Measurements from ENCODE around the gene NOC3L. TPM values are rescaled to one million over a fixed set of nuclear protein-coding genes. Genes with fewer than 3 reads are reported as not detected.

The NOC3L gene
- total RNA-seq, 1 experiment from 2014 or later = 39.9 TPM

- Histone ChIP-seq H3K4me1 (no peaks in the 10 kb centered on the region), H3K9me3 (no peaks in the 10 kb centered on the region), H3K27me3 (replicated peaks; ENCODE audit: control insufficient read depth, insufficient read depth, low read length) (no peaks in the 10 kb centered on the region), H3K36me3 (ENCODE audit: control insufficient read depth, insufficient read depth, low read length) (peaks cover 1% of the 10 kb centered on the region; the same call in 1 of the 2 replicates), H3K4me3 (ENCODE audit: low read depth, low read length) (no peak overlapping the region)
- no TSS peak for BruUV-seq (replicated peaks)
- TF ChIP-seq, protein P1, sequence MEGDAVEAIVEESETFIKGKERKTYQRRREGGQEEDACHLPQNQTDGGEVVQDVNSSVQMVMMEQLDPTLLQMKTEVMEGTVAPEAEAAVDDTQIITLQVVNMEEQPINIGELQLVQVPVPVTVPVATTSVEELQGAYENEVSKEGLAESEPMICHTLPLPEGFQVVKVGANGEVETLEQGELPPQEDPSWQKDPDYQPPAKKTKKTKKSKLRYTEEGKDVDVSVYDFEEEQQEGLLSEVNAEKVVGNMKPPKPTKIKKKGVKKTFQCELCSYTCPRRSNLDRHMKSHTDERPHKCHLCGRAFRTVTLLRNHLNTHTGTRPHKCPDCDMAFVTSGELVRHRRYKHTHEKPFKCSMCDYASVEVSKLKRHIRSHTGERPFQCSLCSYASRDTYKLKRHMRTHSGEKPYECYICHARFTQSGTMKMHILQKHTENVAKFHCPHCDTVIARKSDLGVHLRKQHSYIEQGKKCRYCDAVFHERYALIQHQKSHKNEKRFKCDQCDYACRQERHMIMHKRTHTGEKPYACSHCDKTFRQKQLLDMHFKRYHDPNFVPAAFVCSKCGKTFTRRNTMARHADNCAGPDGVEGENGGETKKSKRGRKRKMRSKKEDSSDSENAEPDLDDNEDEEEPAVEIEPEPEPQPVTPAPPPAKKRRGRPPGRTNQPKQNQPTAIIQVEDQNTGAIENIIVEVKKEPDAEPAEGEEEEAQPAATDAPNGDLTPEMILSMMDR (IDR thresholded peaks at IDR 0.05; ENCODE audit: insufficient read depth in 1 of 2, low read depth in 1 of 2, low read length in 1 of 2, severe bottlenecking in 1 of 2, unreplicated experiment in 1 of 2) = no peak
- intact Hi-C loops (cut with micrococcal nuclease; ENCODE audit: unreplicated experiment) = no loop called here
- POLR2A ChIA-PET = no interaction called here
- no peak for DNase-seq
- H3K36me3 Mint-ChIP-seq (ENCODE audit: insufficient read depth, unreplicated experiment) = peaks cover 87% of the 10 kb centered on the region
- no peaks in the 10 kb centered on the region for H3K4me1 Mint-ChIP-seq (ENCODE audit: low read depth, unreplicated experiment)
- H3K4me3 Mint-ChIP-seq (ENCODE audit: unreplicated experiment) = no peak overlapping the region
- no peaks in the 10 kb centered on the region for H3K9me3 Mint-ChIP-seq (ENCODE audit: unreplicated experiment)
- CTCF ChIA-PET = no interaction called here
- no peaks in the 10 kb centered on the region for H3K27me3 Mint-ChIP-seq (ENCODE audit: insufficient read depth, unreplicated experiment)
- H3K27ac Mint-ChIP-seq (ENCODE audit: unreplicated experiment) = no peak overlapping the region
These were observed 29.7 kb downstream of the NOC3L start for GRCh38 chr10:94333051-94333450.

DNA sequence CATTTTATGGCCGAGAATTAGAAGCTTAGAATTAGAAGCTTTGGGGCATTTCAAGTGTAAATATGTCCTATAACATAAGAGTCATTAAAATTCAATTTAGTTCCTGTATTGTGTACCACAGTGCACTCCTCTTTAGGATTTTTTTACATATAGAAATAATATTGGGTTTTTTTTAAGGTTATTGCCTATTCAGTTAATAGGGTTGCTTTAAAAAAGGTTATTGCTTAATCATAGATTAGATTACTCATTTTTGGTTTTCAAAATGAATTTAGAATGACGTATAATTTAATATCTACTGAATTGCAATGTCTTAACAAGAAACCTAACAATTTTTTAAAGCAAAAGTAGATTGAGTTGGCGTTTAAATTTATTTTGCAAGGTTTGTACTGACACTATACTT, 34.1 kb downstream of the NOC3L start:
- H3K27me3 Mint-ChIP-seq (ENCODE audit: insufficient read depth, unreplicated experiment) = no peaks in the 10 kb centered on the region
- no peaks in the 10 kb centered on the region for H3K27me3 ChIP-seq (replicated peaks; ENCODE audit: control insufficient read depth, insufficient read depth, low read length)
- ChIA-PET CTCF (no interaction called here), POLR2A (no interaction called here)
- BruUV-seq (replicated peaks) = no TSS peak
- no peak for DNase-seq
- intact Hi-C loops (cut with micrococcal nuclease; ENCODE audit: unreplicated experiment) = no loop called here
- H3K4me1 ChIP-seq = no peaks in the 10 kb centered on the region
- TF ChIP-seq, protein P1 (IDR thresholded peaks at IDR 0.05; ENCODE audit: insufficient read depth in 1 of 2, low read depth in 1 of 2, low read length in 1 of 2, severe bottlenecking in 1 of 2, unreplicated experiment in 1 of 2) = no peak
- H3K27ac Mint-ChIP-seq (ENCODE audit: unreplicated experiment) = no peak overlapping the region
- H3K36me3 Mint-ChIP-seq (ENCODE audit: insufficient read depth, unreplicated experiment) = peaks cover 89% of the 10 kb centered on the region
- H3K9me3 ChIP-seq = no peaks in the 10 kb centered on the region
- H3K4me1 Mint-ChIP-seq (ENCODE audit: low read depth, unreplicated experiment) = no peaks in the 10 kb centered on the region
- no peaks in the 10 kb centered on the region for H3K9me3 Mint-ChIP-seq (ENCODE audit: unreplicated experiment)
- no peak overlapping the region for H3K4me3 Mint-ChIP-seq (ENCODE audit: unreplicated experiment)
- no peaks in the 10 kb centered on the region; the same call in 1 of the 2 replicates for H3K36me3 ChIP-seq (ENCODE audit: control insufficient read depth, insufficient read depth, low read length)
- no peak overlapping the region for H3K4me3 ChIP-seq (ENCODE audit: low read depth, low read length)

DNA sequence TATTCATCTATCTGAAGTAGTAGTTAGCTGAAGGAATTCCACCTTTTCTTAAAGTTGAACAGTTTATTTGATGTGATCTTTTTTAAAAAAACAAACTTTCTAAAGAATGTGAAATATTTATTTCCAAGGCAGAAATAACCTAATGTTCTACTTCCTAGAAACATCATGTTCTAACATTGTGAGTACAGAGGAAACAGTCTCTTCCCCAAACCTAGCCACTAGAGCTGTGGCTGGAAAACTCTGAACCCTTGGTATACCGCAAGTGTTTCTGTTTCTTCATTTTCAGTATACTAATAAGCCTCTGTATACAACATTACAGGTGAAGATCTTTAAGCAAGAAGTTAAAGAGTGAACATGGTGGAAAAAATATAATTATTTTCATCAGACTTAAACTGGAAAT, 35.1 kb downstream of the NOC3L start:
- no peaks in the 10 kb centered on the region for H3K4me1 ChIP-seq
- no peaks in the 10 kb centered on the region for H3K4me1 Mint-ChIP-seq (ENCODE audit: low read depth, unreplicated experiment)
- H3K4me3 Mint-ChIP-seq (ENCODE audit: unreplicated experiment) = no peak overlapping the region
- no peaks in the 10 kb centered on the region for H3K27me3 Mint-ChIP-seq (ENCODE audit: insufficient read depth, unreplicated experiment)
- H3K36me3 Mint-ChIP-seq (ENCODE audit: insufficient read depth, unreplicated experiment) = peaks cover 88% of the 10 kb centered on the region
- TF ChIP-seq, protein P1 (IDR thresholded peaks at IDR 0.05; ENCODE audit: insufficient read depth in 1 of 2, low read depth in 1 of 2, low read length in 1 of 2, severe bottlenecking in 1 of 2, unreplicated experiment in 1 of 2) = no peak
- ChIA-PET POLR2A (no interaction called here), CTCF (no interaction called here)
- no peaks in the 10 kb centered on the region for H3K9me3 ChIP-seq
- H3K36me3 ChIP-seq (ENCODE audit: control insufficient read depth, insufficient read depth, low read length) = no peaks in the 10 kb centered on the region; the same call in 1 of the 2 replicates
- no peak for DNase-seq
- H3K27me3 ChIP-seq (replicated peaks; ENCODE audit: control insufficient read depth, insufficient read depth, low read length) = no peaks in the 10 kb centered on the region
- H3K4me3 ChIP-seq (ENCODE audit: low read depth, low read length) = no peak overlapping the region
- intact Hi-C loops (cut with micrococcal nuclease; ENCODE audit: unreplicated experiment) = no loop called here
- H3K27ac Mint-ChIP-seq (ENCODE audit: unreplicated experiment) = no peak overlapping the region
- no TSS peak for BruUV-seq (replicated peaks)
- H3K9me3 Mint-ChIP-seq (ENCODE audit: unreplicated experiment) = no peaks in the 10 kb centered on the region
